Measurements from ENCODE around the gene ATP2B2.

DNA sequence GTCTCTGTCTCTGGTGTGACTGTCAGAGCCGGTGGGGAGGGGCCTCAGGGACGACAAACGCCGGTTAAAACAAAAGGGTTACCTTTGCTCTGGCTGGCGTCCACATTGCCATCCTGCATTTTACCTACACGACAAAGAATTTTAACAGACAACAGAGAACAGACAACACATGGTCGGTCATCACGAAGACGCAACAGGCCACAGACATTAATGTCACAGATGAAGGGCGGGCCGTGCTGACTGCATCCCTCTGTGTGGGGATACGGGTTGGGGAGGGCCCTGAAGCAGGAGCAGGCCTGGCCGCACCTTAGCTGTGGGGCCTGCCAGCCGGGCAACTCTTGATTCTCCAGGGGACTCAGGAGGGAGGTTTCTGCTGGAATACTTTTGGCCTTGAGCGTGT is 126.2 kb downstream of the ATP2B2 start:
- TF ChIP-seq, protein P1, sequence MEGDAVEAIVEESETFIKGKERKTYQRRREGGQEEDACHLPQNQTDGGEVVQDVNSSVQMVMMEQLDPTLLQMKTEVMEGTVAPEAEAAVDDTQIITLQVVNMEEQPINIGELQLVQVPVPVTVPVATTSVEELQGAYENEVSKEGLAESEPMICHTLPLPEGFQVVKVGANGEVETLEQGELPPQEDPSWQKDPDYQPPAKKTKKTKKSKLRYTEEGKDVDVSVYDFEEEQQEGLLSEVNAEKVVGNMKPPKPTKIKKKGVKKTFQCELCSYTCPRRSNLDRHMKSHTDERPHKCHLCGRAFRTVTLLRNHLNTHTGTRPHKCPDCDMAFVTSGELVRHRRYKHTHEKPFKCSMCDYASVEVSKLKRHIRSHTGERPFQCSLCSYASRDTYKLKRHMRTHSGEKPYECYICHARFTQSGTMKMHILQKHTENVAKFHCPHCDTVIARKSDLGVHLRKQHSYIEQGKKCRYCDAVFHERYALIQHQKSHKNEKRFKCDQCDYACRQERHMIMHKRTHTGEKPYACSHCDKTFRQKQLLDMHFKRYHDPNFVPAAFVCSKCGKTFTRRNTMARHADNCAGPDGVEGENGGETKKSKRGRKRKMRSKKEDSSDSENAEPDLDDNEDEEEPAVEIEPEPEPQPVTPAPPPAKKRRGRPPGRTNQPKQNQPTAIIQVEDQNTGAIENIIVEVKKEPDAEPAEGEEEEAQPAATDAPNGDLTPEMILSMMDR (IDR thresholded peaks at IDR 0.05 in 2 of 3, conservative IDR thresholded peaks at IDR 0.05 in 1 of 3; ENCODE audit: control insufficient read depth in 2 of 3, extremely low read depth in 1 of 3, insufficient read depth in 1 of 3, low read depth in 3 of 3, low read length in 3 of 3), result no peak
- TF ChIP-seq NFYB (IDR thresholded peaks at IDR 0.05; ENCODE audit: insufficient read depth, low read depth, low read length) (no peak), ESRRA (IDR thresholded peaks at IDR 0.05; ENCODE audit: low read length) (no peak)
- TF ChIP-seq, protein P2, sequence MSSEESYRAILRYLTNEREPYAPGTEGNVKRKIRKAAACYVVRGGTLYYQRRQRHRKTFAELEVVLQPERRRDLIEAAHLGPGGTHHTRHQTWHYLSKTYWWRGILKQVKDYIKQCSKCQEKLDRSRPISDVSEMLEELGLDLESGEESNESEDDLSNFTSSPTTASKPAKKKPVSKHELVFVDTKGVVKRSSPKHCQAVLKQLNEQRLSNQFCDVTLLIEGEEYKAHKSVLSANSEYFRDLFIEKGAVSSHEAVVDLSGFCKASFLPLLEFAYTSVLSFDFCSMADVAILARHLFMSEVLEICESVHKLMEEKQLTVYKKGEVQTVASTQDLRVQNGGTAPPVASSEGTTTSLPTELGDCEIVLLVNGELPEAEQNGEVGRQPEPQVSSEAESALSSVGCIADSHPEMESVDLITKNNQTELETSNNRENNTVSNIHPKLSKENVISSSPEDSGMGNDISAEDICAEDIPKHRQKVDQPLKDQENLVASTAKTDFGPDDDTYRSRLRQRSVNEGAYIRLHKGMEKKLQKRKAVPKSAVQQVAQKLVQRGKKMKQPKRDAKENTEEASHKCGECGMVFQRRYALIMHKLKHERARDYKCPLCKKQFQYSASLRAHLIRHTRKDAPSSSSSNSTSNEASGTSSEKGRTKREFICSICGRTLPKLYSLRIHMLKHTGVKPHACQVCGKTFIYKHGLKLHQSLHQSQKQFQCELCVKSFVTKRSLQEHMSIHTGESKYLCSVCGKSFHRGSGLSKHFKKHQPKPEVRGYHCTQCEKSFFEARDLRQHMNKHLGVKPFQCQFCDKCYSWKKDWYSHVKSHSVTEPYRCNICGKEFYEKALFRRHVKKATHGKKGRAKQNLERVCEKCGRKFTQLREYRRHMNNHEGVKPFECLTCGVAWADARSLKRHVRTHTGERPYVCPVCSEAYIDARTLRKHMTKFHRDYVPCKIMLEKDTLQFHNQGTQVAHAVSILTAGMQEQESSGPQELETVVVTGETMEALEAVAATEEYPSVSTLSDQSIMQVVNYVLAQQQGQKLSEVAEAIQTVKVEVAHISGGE (CRISPR knock-in tag; IDR thresholded peaks at IDR 0.05), result no peak
